ENCODE data around the gene UCHL3.

GRCh38 chr13:75600371-75600770, 50.8 kb downstream of the UCHL3 start:
- no peak for TF ChIP-seq CTCF (IDR thresholded peaks at IDR 0.05)
- no peak for TF ChIP-seq EZH2 (IDR thresholded peaks at IDR 0.05)

Measured in neural progenitor cell (in vitro differentiated cells).